GM21526 (cell line): ENCODE measurements around the gene S1PR1.
"Not testable (repeated sequence)": the region's sequence is repeated elsewhere in the genome, so short reads cannot be mapped to it uniquely, and the experiment has no call there.

Experiments used
- ATAC-seq: cut with Tn5 transposase; IDR thresholded peaks from one replicate; pipeline ENCODE4 v1.9.1; 2021; ENCODE audit warnings: moderate library complexity; ENCODE audit not compliant: unreplicated experiment, low FRiP score

The S1PR1 gene

GRCh38 chr1:101219924-101220870 lies 16.6 kb upstream of the S1PR1 start:
- no peak for ATAC-seq

- ATAC-seq = no peak
These were observed 15.9 kb upstream of the S1PR1 start for GRCh38 chr1:101220906-101221305.

DNA sequence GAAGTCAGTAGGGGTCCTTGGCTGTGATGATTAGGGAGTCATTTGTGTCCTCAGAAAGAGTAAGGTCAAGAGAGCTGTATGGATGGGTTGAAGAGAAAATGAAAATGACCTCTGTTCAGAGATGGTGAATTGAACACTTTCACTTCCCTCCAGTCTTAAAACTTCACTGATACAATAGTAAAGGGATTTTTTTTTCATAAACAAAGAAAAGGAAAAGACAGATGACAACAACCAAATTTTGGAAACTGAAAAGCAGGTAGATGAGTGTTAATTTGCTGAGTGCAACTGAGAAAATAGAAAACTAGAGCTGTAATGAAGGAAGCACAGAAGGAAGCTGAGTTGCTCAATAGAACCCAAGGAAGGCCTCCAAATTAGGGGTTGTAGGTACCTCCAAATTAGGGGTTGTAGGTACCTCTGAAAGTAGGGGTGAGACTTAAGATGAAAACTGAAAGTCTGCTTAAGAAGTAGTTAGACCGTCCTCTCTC lies 14.8 kb upstream of the S1PR1 start:
- ATAC-seq = peak; percentile 95

DNA sequence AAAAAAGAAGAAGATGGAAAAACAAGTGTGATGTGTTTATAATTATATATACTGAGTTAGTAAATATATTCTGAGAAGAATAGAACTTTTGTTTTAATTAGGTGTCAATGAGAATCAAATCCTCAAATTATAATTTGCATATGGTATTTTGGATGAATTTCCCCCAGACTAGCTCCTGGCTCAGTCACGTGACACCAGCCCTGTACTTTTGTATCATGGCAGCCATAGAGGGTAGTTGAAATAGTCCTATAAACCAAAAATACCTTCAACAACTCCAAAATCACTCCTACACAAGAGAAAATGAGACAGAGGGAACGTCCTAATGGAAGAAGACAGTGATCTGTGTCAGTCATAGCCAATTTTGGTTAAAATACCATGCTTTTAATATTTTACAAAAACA lies 9.0 kb upstream of the S1PR1 start:
- ATAC-seq = no peak

- no peak for ATAC-seq
These were observed 8.2 kb upstream of the S1PR1 start for GRCh38 chr1:101228424-101229134.

GRCh38 chr1:101232182-101232581 lies 4.6 kb upstream of the S1PR1 start:
- not testable (repeated sequence) for ATAC-seq

DNA sequence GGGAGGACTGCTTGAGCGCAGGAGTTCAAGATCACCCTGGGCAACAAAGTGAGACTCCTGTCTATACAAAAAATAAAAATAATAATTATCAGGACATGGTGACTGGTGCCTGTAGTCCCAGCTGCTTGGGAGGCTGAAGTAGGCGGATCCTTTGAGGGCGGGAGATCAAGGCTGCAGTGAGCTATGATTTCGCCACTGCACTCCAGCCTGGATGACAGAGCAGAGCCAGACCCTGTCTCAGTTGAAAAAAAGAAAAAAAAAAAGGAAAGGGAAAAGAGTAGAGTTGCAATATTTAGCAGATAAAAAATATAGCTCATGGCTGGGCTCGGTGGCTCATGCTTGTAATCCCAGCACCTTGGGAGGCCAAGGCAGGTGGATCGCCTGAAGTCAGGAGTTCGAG lies 3.3 kb upstream of the S1PR1 start:
- ATAC-seq = no peak

DNA sequence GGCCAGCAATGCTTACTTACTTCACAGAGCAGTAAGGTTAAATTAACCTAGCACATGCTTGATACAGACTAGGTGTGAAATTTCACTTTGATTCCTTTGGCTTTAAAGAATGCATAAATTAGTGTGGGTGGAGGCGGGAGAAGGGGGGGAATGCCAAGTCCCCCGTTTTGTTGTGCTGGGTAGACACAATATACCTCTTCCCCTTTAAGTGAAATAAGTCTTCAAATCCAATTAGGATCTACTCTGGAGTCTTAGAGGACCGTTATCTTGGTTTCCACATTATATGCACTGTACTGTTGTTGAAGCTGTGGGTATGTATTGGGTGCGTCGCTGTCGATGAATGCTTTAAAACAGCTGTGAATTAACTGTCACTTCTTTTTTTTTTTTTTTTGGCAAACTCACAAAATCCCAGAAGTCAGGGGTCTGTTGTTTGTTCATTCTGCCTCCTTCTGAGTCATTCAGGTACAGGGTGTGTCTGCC lies 1.6 kb upstream of the S1PR1 start:
- no peak for ATAC-seq

- peak; percentile 48 for ATAC-seq
These were observed 913 bp upstream of the S1PR1 start for GRCh38 chr1:101235696-101236515.

DNA sequence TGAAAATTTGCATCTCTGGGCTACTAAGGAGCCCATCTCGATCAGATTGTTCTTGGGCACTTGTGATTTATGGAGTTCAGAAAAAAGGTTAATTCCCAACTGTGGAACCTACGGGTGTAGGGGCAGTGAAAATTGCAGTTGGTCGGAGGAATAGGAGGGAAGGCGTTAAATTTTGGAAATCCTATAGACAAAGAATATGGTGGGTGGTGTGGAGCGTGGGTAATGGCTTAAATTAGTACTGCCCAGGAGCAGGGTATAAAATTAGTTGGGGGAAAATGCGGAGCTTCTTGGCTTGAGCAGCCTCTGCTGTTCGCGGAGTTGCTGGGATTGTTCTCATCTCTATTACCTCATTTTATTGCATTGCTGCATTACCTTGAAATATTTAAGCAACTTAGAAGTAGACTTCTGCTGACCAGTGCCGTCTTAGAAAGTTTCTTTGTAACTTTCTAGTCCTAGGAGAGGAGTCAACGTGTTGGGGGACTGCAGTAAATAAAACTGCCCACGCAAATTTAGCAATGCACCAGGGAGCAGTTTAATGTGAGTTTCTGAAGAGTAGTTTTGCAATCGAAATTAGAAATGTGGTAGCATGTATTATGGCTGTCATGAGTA lies 514 bp downstream of the S1PR1 start:
- ATAC-seq = no peak

DNA sequence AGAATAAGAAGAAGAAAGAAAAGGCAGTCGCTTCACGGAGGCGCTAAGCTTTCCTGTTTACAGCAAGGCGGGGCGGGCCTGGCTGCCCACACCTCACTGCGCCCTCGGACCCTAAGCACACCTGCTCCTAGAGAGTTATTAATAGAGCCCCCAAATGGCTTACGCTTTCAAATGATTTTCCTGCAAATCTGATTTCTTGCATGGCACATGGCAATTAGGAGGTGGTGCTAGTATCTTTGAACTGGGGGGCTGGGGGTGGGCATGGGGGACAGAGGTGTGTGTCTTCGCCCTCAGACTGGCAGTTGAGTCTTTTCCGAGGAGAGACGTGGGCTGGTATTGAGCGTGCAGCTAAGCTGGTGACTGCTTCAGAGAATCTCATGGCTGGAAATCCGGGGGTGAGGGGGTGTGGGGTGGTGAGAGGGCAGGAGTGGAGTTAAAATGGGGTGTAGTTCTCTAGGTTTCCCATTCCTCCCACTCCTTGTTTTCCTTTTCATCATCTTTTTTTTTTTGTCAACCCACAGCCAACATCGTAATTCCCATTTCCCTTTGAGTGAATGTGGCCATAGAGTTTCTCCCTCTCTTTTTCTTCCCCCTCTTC lies 1.3 kb downstream of the S1PR1 start:
- ATAC-seq = no peak

GRCh38 chr1:101238681-101239094 lies 1.9 kb downstream of the S1PR1 start:
- no peak for ATAC-seq

GRCh38 chr1:101239095-101240040 lies 2.5 kb downstream of the S1PR1 start:
- ATAC-seq = no peak

GRCh38 chr1:101240041-101240430 lies 3.2 kb downstream of the S1PR1 start:
- ATAC-seq = no peak

DNA sequence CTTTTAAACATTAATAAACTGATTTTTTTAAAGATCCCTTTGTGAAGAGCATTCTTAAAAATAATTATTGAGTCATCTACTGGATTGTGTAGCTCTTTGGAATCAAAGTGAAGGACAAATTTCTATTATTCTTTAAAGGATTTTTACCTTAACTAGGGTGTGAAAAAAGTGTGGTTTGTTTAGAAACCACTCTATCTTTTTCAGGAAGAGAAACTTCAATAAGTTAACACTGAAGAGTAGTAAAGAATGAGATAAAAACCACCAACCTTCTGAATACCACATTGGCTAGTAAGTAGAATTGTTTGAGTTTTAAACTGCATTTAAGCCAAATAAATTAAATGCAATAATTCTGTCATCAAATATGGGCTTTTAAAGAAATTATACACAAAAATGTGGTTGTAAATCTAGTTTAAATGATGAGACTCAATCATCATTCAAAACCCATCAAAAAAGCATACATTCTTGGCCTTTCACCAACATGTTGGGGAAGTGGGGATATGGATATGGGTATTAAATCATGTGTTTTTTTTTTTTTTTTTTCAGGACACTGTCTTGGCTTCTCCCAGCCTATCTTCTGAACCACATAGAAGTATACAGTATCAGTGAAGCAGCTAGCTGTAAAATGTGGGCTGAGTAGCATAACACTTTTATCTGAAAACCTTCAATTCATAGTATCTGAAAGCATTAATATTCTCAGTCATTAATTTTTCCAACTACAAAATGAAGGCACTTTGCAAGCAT lies 4.8 kb downstream of the S1PR1 start:
- peak; percentile 42 for ATAC-seq

GRCh38 chr1:101242324-101243050 lies 5.7 kb downstream of the S1PR1 start:
- no peak for ATAC-seq

DNA sequence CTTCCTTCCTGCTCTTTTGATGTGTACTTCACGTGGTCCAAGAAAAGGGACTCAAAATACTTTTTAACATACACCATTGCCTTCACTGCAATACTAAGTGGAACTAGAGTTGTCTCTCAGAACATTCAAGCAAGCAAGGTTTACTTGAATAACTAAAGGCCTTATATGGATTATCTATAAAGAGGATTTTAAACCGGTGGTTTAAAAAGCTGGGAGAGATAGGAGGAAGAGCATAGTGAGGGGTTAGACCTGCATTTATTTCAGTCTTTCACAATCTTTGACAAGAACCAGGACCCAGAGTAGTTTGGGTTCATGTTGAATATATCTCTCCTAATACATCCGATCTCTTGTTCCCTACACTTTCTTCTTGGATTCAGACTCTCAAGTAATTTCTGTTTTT lies 6.9 kb downstream of the S1PR1 start:
- ATAC-seq = no peak
